Measurements from ENCODE around the gene GOT1. TPM values are rescaled to one million over a fixed set of nuclear protein-coding genes. Genes with fewer than 3 reads are reported as not detected.

GOT1 gene
- total RNA-seq, 1 experiment from 2014 or later = 35.4 TPM

DNA sequence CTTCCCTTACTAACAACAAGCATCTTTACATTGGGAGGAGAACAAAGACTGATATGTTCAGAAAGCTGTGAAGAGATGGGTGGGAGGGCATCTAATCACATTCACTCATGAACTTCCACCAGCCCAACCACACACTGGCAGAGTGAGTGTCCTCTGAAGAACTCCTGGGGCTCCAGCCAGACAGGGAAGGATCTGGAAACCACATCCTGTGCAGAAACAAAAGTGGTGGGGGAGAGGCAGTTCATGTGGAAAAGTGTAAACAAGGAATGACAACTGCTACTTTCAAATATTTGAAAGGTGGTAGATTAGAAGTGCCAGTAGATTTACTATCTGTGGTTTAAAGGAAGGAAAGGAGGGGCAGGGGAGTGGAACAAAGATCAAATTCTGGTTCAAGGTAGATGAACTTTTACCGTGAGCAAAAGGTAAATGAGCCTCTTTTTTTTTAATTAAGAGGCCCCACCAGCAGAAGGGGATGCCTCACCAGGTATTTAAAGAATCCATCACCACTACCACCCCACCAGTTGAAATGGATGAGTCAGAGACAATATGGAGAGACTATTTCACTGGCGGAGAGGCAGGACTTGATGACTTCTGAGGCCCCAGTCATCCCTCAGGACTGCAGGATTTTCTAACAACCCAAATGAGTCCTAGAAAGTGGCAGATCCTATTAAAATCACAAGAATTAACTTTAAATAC, 34.5 kb downstream of the GOT1 start:
- DNase-seq (ENCODE audit: low spot score) = peak; percentile 96

DNA sequence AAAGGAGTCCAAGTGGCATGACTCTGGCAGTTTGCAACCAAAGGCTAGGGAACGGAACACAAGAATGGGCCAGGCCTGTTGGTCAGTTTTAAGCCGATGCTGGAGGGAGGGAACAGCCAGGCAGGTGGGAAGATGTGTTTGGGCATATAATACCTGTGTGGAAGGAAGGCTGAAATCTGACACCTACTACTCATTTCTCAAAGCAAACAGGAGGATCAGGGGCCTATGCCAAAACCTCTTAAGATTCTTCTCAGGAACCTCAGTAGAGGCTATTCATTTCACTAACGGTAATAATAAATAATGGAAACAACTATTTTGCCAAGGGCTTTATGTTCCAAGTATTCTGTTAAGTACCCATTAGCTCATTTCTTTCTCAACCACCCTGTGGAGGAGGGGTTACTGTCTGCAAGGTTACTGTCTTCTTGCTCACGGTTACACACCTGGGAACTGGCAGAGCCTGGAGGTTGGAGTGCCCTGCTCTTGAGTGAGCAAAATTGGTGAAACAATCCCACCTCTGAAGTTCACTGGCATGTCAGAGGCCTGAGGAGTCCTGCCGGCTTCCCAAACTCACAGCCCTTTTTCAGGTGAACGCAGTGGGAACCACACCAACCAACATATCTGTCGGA, 35.5 kb downstream of the GOT1 start:
- no peak for DNase-seq (ENCODE audit: low spot score)

DNA sequence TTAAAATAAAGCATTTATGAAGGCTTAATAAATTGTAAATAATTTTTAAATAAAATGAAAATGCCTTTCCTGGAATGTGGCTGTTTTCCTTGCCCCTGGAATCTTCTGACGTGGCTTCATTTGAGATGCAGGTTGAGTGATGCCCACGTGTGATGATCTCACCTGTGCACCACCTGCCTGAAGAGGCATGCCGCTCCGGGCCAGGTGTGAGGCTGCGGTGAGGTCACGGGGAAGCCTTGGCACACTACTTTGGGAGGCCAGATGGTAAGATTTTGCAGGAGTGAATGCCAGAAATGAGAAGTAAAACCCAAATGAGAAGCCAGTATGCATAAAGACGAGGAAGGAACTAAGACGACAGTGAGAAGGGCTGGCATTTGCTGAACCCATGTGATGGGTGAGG, 36.2 kb downstream of the GOT1 start:
- DNase-seq (ENCODE audit: low spot score) = no peak

DNA sequence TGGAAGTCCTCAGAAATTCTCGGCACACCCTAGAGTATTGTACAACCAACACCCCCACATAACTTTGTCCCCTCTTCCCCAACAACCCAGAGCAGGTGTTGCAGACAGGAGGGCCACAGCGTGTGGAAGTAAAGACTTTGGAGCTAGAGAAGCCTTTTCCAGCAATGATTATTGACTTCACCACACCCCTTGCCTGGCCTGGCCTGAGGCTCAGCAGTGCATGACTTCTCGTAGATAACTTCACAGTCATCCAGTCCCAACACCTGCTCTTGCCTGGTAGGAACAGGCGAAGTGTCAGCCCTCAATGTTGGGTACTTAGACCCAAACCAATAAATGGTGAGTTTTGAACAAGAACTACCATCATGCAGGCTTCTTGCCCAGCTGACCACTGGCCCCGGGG, 36.7 kb downstream of the GOT1 start:
- DNase-seq (ENCODE audit: low spot score) = no peak

DNA sequence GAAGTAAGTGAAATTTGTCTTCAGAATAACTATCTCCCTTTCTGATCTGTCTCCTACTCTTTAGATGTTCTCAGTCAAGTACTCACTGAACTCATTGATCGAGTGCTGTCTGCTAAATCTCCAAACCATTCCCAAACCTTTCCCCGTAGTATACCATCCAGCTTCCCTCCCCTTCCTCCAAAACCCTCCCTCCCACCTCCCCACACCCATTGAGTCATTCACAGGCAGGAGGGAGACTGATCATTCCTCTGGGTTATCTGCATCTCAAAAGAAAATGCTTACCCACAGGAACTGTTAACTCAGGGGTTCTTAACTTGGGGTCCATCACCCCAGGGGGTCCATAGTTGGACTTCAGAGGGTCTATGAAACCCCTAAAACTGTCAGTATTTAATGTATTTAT, 37.4 kb downstream of the GOT1 start:
- DNase-seq (ENCODE audit: low spot score) = peak; percentile 25

DNA sequence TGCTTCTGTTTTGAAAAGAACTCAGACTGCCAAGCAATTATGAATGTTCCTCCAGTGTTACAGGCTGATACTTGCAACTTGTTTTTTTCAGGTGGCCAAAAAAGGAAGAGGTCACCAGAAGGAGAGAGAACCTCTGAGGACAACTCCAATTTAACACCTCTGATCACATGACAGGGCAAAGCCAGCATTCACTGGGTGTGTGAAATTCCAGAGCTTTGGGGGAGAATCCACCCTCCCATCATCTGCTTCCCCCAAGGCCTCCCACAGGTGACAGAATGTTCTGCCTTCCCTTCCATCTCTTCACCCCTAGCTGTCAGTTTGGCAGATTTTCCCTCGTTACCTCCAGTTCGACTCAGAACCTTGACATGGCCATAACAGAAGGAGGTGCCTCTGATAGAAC, 39.1 kb downstream of the GOT1 start:
- no peak for DNase-seq (ENCODE audit: low spot score)

DNA sequence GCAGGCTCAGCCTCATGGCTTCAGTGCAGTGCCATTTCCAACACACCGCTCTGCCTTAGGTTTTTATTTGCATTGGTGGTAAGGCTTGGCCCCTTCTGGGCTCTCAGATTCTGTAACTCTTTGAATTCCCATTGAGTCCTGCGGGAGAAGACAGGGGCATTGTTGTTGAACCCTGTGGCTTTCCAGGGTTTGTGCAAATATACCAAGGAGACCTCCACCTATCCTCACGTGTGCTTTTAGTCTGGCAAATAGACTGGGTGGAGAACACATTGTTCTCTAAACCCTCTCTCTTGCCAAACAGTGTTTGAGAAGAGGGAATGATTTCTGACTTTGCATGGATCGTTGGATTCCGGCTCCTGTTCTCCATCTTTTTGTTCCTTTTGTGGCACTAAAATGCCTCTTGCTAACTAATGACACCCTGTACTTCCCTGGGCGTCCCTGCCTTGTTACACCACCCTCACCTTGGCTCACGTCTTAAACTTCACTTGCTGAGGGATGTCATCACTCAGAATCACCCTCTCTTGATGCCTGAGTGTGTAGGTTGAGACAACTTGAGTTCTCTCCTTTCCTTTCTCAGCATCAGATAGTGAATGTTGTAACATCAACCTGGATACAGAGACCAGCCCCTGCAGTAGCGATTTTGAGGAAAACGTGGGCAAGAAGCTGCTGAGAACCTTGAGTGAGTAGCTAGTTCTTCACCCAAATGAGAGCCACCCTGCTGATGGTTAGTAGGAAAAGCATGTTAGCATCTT, 40.5 kb downstream of the GOT1 start:
- no peak for DNase-seq (ENCODE audit: low spot score)

DNA sequence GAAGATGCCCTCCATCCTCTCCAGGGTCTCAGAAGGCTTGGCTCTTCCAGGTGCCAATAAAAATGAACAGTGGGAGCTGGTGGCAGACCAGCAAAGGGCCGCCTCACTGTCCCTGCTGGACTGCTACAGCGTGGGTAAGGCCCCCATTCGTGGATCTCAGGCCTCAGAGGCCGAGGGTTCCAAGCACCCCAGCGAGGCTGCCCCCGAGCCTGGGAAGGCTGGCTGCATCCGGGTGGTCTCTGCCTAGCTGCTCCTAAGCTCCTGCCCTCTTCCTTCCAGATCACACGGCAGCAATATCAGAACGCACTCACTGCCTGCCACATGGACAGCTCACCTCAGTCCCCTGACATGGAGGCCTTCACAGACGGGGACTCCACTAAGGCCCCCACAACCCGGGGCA, 42.9 kb downstream of the GOT1 start:
- no peak for DNase-seq (ENCODE audit: low spot score)

DNA sequence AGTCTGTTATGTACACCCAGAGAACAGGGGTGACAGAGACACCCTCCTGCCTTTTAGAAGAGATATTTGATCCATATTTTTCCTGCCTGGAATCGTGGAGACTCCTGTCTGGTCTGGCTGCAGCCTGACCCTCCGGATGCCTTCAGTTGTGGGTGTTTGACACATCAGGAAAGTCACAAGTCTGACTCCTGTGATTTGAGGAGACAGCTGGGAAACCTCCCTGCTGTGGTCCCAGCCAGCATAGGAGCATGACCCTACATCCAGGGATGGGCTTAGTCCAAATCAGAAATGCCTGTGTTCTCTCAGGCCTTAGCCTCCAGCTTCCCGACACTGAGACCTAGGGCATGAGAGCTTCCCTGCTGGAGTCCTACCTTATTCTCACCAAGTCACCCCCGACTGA, 43.4 kb downstream of the GOT1 start:
- DNase-seq (ENCODE audit: low spot score) = no peak

DNA sequence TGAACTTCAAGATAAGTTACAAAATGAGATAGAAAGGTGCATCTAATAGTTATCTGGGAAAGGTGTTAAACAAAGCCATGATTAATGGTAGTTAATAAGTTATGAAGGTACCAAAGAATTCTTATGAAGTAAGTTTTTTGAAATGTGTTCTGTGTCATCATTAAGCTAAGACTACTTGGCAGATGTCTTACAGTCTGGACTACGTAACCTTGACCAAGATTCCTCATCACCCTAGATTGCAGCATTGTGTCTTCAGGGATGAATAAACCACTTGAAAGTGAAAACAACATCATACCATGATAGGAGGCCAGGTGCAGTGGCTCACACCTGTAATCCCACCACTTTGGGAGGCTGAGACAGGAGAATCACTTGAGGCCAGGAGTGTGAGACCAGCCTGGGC, 48.2 kb downstream of the GOT1 start:
- no peak for DNase-seq (ENCODE audit: low spot score)

DNA sequence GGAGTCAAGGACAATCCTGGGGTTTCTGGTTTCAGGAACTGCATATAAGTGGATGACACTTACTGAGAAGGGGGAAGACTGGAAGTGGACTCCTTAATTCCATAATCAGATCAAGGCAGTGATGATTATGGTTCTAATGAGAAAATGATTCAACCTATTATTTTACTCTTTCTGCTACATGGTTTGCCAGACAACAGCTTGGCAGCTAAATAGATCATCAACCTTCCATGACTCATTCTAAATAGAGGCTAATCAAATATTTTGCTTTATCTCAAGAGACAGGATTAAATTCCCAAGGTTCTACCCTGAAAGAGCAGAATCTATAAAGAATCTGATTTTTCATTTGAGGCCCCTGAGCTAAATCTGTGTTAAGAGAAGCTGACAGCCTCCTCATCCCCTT, 55.0 kb downstream of the GOT1 start:
- DNase-seq (ENCODE audit: low spot score) = peak; percentile 30

DNA sequence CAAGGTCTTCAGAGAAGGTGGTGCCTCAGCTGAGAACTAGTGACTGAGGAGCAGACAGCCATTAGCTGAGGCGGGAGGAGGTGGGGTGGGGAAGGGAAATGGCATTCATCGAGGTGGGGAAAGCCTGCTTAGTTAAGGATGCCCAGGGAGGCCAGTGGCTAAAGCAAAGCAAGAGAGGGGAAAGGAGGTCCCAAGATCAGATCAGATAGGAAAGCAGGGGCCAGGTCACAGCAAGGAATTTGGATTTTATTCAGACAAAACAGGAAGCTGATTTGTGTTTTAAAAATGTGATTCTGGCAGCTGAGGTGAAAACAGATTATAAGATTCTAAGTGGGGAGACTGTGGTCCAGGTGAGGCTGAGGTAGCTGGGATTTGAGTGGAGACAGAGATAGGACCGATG, 55.5 kb downstream of the GOT1 start:
- DNase-seq (ENCODE audit: low spot score) = peak; percentile 19

DNA sequence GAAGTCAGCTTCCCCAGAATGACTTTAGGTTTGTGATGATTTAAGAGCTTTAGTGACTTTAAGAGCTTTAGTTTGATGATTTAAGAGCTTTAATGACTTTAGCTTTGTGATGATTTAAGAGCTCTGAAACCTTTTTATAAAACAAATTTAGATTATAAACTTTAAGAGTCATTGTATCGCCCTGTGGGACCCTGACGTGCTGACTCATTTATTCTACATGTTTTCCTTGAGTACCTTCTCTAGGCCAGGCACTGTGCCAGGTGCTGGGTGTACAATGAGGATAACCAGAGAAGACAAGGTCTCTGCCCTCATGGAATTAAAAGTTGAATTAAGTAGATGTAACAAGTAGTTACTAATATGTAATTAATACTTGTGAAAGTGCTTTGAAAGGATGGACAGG, 55.9 kb downstream of the GOT1 start:
- DNase-seq (ENCODE audit: low spot score) = peak; percentile 75

DNA sequence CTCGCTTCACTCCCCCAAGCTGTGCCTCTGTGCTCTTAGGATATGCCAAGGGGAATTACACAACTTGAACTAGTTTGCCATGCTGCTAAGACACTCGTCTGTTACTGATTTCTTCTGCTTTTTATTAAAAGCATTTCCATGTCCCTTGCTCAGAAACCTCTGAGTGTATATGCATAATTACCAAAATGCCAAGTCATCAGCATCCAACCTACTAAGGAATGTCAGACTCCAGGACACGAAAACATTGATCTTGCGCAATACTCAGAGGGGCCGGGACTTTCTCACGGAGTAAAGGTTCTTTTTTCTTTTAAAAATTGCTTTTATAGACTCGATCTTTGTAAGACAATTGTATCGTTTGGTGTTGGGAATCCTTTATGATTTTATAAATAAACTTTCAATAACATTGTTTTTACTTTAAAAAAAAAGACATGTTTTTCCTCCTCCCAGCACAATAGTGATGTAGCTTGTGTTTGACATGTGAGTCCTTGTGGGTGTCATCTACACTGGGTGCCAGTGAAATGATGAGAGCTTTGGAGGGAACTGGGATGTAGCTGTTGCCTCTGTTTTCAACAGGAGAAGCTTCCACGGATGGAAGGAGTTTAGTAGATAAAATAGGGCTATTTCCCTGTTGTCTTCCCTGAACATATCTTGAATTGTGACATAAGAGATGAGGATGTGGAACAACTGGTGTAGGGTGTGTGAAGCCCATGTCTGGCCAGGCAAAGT, 57.7 kb downstream of the GOT1 start:
- DNase-seq (ENCODE audit: low spot score) = peak; percentile 36

DNA sequence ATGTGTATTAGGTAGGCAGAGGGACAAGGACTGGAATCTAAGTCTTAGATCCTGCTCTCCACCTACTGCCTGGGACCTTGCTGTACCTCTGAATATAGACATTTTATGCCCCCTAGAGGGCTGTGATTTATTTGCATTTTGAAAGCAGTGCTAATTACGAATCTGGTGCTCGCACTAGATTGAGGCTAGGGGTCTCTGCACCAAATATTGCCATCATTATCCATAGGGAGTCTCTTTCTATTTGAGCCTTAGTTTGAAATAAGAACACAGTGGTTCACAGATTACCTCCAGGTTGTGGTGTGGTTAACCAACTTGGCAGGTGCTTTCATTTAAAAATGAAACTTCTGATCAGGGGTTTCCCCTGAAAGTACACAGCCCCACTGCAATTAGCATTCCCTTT, 59.4 kb downstream of the GOT1 start:
- peak; percentile 41 for DNase-seq (ENCODE audit: low spot score)

DNA sequence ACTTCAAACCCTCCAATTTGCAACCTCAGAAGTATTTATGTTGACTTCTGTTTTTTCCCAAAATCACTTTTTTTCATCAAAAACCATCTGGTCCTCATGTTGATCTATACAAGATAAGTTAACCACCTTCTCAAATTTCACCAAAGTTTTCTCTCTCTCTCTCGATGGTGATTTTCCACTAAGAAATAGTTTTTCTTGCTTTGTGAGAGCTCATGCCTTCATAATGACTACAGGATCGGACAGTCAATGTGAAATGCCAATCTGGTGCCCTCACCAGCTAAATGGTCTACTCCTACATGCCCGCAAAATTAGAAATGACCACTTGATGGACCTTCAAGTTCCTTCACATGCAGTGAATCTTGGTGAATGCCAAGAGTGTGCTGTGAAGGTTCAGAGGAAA, 60.9 kb downstream of the GOT1 start:
- no peak for DNase-seq (ENCODE audit: low spot score)

DNA sequence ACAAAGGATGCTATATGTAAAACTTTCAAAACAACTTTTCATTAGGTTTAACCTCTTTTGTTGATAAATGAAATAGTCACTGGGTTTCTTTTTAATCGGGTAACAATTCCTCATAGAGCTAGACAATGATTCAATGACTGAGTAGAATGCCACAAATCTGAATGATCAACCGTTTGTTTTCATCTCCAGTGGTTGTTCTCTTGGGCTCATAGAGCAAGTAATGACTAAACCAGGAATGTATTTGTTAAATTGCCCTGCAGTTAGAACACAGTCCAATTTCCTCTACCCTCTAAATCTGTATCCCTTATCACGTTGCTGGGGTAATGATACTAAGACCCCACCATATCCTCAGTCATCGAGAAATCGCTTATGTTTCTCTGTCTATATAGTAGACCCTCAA, 61.3 kb downstream of the GOT1 start:
- DNase-seq (ENCODE audit: low spot score) = no peak

DNA sequence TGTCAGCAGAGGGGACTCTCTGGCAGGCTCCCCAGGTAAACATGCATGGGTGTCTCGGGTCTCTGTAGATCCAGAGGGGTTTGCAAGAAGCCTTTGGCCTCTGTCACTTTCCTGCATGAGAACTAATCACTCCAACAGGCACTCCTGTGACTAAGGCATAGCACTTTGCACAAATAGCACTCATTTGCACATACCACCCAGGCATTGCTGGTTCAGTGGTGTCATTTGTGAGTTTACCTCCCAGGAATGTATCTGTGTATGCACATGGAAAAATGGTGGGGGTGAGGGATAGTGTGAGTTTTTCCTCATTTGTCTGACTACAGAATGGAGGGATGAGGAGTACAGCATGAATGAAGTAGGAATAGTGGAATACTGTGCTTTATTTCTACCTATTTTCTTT, 61.8 kb downstream of the GOT1 start:
- DNase-seq (ENCODE audit: low spot score) = no peak

DNA sequence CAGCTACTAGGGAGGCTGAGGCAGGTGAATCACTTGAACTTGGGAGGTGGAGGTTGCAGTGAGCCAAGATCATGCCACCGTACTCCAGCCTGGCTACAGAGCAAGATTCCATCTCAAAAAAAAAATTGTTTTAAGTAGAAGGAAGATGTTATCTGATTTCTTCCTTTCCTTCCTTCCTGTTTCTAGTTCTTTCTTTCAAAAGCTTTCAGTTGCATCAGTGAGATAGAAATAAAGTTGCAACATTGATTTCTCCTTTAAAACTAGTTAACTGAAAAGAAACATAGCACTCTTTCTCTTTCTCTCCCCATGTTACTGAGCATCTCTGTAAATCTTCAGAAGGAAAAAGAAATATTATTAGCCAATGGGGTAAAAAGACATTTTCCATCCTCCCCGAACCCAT, 63.8 kb downstream of the GOT1 start:
- DNase-seq (ENCODE audit: low spot score) = no peak

DNA sequence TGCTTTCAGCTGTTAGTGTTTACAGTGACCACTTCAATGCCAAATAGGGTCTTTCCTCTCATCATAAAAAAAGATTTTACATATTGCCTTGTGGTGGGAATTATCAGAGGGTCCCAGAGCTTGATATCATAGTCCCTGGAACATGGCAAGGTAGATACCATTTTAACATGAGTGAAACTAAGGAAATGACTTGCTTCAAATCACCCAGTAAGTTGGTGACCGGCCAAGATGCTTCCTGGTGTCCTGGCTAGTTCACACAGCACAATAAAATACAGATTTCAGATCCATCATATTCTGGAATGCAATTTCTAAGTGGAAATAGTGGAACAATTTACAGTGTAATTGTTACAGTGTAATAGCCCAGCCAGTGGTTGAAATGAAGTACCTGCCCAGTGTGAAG, 64.7 kb downstream of the GOT1 start:
- DNase-seq (ENCODE audit: low spot score) = no peak

DNA sequence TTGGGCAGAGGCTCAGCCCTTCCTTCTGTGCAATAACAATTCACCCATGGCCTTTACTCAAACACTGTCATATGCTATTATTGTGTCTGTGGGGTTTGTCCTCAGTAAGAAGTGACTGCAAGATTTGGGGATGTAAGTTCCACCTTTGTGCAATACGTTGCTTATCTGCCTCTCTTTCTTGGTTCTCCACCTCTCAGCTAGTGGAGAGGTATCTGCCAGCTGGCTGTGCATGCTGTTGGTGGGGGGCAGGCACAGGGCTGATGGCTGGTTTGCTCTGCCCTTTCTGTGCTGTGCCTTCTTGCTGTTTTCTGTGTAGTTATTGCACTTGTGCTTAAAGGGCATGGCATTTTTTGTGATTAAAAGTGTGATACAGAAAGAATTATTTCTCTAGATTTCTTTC, 65.1 kb downstream of the GOT1 start:
- DNase-seq (ENCODE audit: low spot score) = no peak

DNA sequence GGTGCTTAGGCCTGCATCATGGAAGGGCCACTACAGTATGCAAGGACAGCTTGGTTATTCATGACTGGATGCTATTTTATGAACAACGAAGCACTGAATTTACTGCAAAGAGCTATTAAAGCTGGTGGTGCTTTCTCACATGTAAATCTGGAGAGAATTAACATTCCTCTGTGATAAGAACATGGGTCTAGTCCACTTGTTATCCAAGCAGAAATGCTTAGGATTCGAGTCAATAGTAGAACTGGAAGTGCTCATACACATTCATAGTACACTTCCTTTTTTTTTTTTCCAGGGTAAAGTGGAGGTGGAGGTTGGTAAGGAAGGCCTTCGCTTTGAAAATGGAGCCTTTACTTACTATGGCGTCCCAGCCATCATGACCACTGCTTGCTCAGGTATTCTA, 66.3 kb downstream of the GOT1 start:
- no peak for DNase-seq (ENCODE audit: low spot score)

DNA sequence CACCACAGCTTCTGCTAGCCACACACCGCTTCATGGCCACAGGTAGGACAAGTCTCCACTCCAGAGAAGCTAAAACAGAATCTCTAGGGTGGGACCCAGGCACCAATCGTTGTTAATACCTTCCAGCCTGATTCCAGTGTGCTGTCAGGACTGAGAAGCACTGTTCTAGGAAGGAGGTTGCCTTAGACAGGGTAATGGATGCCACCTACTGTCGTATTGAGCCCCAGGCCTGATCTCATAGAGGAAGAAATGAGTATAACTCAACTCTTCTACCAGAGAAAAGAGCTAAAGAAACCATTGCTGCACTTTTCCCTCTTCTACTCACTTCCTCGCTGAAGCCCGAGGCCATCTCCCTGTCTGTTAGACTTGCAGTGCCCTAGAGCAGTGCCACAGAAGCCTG, 69.5 kb downstream of the GOT1 start:
- no peak for DNase-seq (ENCODE audit: low spot score)

All from A172 (cell line).